NB4 (cell line): ENCODE results near the gene NTN1.

ENCODE experiments used
- DNase-seq: peaks from one replicate; pipeline ENCODE4 v3.0.0; 2010; ENCODE audit warnings: low read depth
- H3K4me3 ChIP-seq: one replicate; pipeline ENCODE4 v1.5.1; 2011; ENCODE audit warnings: mild to moderate bottlenecking, low read depth, low read length, moderate library complexity
- CTCF ChIP-seq: IDR thresholded peaks from one replicate; pipeline ENCODE4 v1.5.1; 2012; ENCODE audit warnings: low read depth, low read length
- MAX ChIP-seq: IDR thresholded peaks from 2 replicates; pipeline ENCODE4 v1.6.1; 2011; ENCODE audit warnings: low read depth, low read length
- MYC ChIP-seq: IDR thresholded peaks from 2 replicates; pipeline ENCODE4 v1.6.1; 2011; ENCODE audit warnings: low read depth, low read length
- POLR2A ChIP-seq: IDR thresholded peaks from 2 replicates; pipeline ENCODE4 v1.6.1; 2011; ENCODE audit warnings: mild to moderate bottlenecking; ENCODE audit not compliant: insufficient read length; ENCODE audit errors: extremely low read depth

Gene NTN1

GRCh38 chr17:9218911-9219310 is 197.6 kb downstream of the NTN1 start:
- no peak for DNase-seq
- no peak overlapping the region for H3K4me3 ChIP-seq
- no peak for TF ChIP-seq MAX
- no peak for TF ChIP-seq MYC
- no peak for TF ChIP-seq CTCF
- TF ChIP-seq POLR2A, result no peak

GRCh38 chr17:9219631-9220397 is 198.5 kb downstream of the NTN1 start:
- H3K4me3 ChIP-seq, result no peak overlapping the region
- no peak for DNase-seq
- TF ChIP-seq MYC (no peak), CTCF (no peak), MAX (no peak), POLR2A (no peak)

- TF ChIP-seq POLR2A, result no peak
- TF ChIP-seq MYC, result no peak
- no peak for TF ChIP-seq CTCF
- no peak for TF ChIP-seq MAX
- DNase-seq, result no peak
- no peak overlapping the region for H3K4me3 ChIP-seq
These were observed 199.3 kb downstream of the NTN1 start for GRCh38 chr17:9220398-9221146.

- no peak for TF ChIP-seq POLR2A
- no peak for DNase-seq
- H3K4me3 ChIP-seq, result no peak overlapping the region
These were observed 200.0 kb downstream of the NTN1 start for GRCh38 chr17:9221147-9221921.

GRCh38 chr17:9221922-9222180 is 200.5 kb downstream of the NTN1 start:
- H3K4me3 ChIP-seq, result no peak overlapping the region
- DNase-seq, result no peak
- TF ChIP-seq POLR2A, result no peak
- no peak for TF ChIP-seq MAX
- no peak for TF ChIP-seq MYC
- TF ChIP-seq CTCF, result no peak

- no peak overlapping the region for H3K4me3 ChIP-seq
- TF ChIP-seq POLR2A (no peak), MYC (no peak), MAX (no peak), CTCF (no peak)
These were observed 202.2 kb downstream of the NTN1 start for GRCh38 chr17:9223531-9223930.

More at GRCh38 chr17:9223531-9223930, 202.2 kb downstream of the NTN1 start:
- DNase-seq, result no peak
